CD4-positive, alpha-beta memory T cell (primary cell): ENCODE results near the gene APBB2. TPM values are rescaled to one million over a fixed set of nuclear protein-coding genes. Genes with fewer than 3 reads are reported as not detected.

ENCODE experiments used
- CTCF ChIA-PET: fragments of 350-600 bp; sonication (Branson Sonifier 250); formaldehyde crosslinking; loops from one replicate; lab custom pipeline; 2021; ENCODE audit warnings: inconsistent platforms; ENCODE audit not compliant: partially characterized antibody; lab: Charles Lee
- POLR2A ChIA-PET: fragments of 350-600 bp; sonication (Branson Sonifier 250); formaldehyde crosslinking; loops from one replicate; lab custom pipeline; 2021; ENCODE audit not compliant: partially characterized antibody; lab: Charles Lee
- DNase-seq, 5 donors: peaks; one replicate each; pipeline versions ENCODE4 v3.0.0 to v3.0.0-alpha.2; 2020 to 2022; ENCODE audit warnings: mixed read lengths in 1 of 5
- H3K27ac ChIP-seq: one replicate; pipeline ENCODE4 v1.7.0; 2013; ENCODE audit warnings: low read depth, low read length
- H3K27me3 ChIP-seq: 2 replicates; pipeline ENCODE4 v1.7.0; 2013; ENCODE audit warnings: mild to moderate bottlenecking, low read length, moderate library complexity; ENCODE audit not compliant: insufficient read depth
- H3K36me3 ChIP-seq: 2 replicates; pipeline ENCODE4 v1.7.0; 2013; ENCODE audit warnings: mild to moderate bottlenecking, low read length, moderate library complexity; ENCODE audit not compliant: insufficient read depth
- H3K4me1 ChIP-seq: 2 replicates; pipeline ENCODE4 v1.7.0; 2013; ENCODE audit warnings: mild to moderate bottlenecking, low read length, moderate library complexity; ENCODE audit not compliant: insufficient read depth
- H3K4me3 ChIP-seq, 2 donors: one replicate each; pipeline ENCODE4 v1.7.0; 2013; ENCODE audit warnings: low read length in 2 of 2, mild to moderate bottlenecking in 1 of 2
- H3K9me3 ChIP-seq, 2 donors: one replicate each; pipeline ENCODE4 v1.7.0; 2013; ENCODE audit warnings: low read length in 2 of 2, control low read depth in 1 of 2; ENCODE audit not compliant: control insufficient read depth in 1 of 2
- H3K27ac Mint-ChIP-seq, 7 donors: one replicate each; pipeline ENCODE4 v1.8.0; 2020 to 2021; ENCODE audit warnings: mixed read lengths in 7 of 7, mild to moderate bottlenecking in 6 of 7, inconsistent platforms in 3 of 7, moderate library complexity in 3 of 7
- H3K27me3 Mint-ChIP-seq, 2 donors: one replicate each; pipeline ENCODE4 v1.8.0; 2020 to 2021; ENCODE audit warnings: mixed read lengths in 2 of 2
- H3K36me3 Mint-ChIP-seq, 2 donors: one replicate each; pipeline ENCODE4 v1.8.0; 2020 to 2021; ENCODE audit warnings: mixed read lengths in 2 of 2, inconsistent platforms in 1 of 2, mild to moderate bottlenecking in 1 of 2
- H3K4me1 Mint-ChIP-seq, 4 donors: one replicate each; pipeline ENCODE4 v1.8.0; 2020 to 2021; ENCODE audit warnings: mixed read lengths in 4 of 4, mild to moderate bottlenecking in 1 of 4
- H3K4me3 Mint-ChIP-seq, 8 donors: one replicate each; pipeline ENCODE4 v1.8.0; 2020 to 2021; ENCODE audit warnings: mixed read lengths in 8 of 8, mild to moderate bottlenecking in 7 of 8, moderate library complexity in 6 of 8, inconsistent platforms in 3 of 8
- H3K9me3 Mint-ChIP-seq, 8 donors: one replicate each; pipeline ENCODE4 v1.8.0; 2020 to 2021; ENCODE audit warnings: mixed read lengths in 8 of 8, mild to moderate bottlenecking in 5 of 8, inconsistent platforms in 3 of 8, moderate library complexity in 1 of 8
- intact Hi-C: fragments of 100-400 bp; cut with micrococcal nuclease; formaldehyde crosslinking; loops from one replicate; pipeline ENCODE4 v1.15.1; 2023
- polyA plus RNA-seq, 2 donors: library from polyadenylated mRNA; unstranded; fragments of 300-500 nt; fragmentation: Illumina TruSeq; gene quantifications; one replicate each; pipeline ENCODE4 v1.2.3, GENCODE V29; 2021
- total RNA-seq, 2 experiments: library from RNA; stranded (reverse); gene quantifications; one replicate each; pipeline ENCODE4 v1.2.3, GENCODE V29; 2021

The APBB2 gene
- total and polyA plus RNA-seq, 4 experiments from 2014 or later, result 0.50 to 0.58 TPM; not detected in 2

DNA sequence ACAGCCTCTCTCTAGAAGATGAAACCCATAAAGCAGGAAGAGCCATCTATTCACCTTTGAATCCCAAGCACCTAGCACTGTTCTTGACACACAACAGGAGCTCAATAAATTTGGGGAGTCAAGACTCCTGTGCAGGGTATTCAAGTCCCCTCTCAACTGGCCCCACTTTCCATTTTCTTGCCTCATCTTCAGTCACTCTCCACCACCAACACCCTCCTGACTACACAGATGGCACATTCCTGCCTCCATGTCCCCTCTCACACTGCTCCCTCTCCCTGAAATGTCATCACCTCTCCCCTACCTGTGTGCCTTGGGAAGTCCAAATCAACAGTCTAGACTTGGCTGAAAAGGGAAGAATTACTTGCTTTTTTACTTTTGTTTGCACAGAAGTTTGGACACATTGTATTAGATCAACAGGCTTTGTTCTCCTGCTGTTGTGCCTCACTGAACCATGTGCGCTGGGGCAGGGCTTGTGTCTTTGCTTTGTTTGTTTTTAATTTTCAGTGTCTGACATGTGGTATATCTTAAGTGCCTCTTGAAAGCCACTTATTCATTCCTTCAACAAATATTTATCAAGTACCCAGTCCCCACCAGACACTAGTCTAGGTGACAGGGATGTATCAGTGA, 85.1 kb downstream of the APBB2 start:
- intact Hi-C loops, result no loop called here
- ChIA-PET CTCF (no interaction called here), POLR2A (no interaction called here)
- Histone ChIP-seq H3K9me3 (no peaks in the 10 kb centered on the region), H3K27ac (no peak overlapping the region), H3K4me1 (no peaks in the 10 kb centered on the region), H3K4me3 (no peak overlapping the region), H3K36me3 (no peaks in the 10 kb centered on the region), H3K27me3 (no peaks in the 10 kb centered on the region)
- DNase-seq, result no peak
- Mint-ChIP-seq H3K4me1 (no peaks in the 10 kb centered on the region), H3K27ac (no peak overlapping the region), H3K36me3 (no peaks in the 10 kb centered on the region), H3K27me3 (peaks cover 0 to 2% of the 10 kb centered on the region in 2 donors), H3K9me3 (peaks cover 0 to 2% (median 0%) of the 10 kb centered on the region in 8 donors), H3K4me3 (no peak overlapping the region)

DNA sequence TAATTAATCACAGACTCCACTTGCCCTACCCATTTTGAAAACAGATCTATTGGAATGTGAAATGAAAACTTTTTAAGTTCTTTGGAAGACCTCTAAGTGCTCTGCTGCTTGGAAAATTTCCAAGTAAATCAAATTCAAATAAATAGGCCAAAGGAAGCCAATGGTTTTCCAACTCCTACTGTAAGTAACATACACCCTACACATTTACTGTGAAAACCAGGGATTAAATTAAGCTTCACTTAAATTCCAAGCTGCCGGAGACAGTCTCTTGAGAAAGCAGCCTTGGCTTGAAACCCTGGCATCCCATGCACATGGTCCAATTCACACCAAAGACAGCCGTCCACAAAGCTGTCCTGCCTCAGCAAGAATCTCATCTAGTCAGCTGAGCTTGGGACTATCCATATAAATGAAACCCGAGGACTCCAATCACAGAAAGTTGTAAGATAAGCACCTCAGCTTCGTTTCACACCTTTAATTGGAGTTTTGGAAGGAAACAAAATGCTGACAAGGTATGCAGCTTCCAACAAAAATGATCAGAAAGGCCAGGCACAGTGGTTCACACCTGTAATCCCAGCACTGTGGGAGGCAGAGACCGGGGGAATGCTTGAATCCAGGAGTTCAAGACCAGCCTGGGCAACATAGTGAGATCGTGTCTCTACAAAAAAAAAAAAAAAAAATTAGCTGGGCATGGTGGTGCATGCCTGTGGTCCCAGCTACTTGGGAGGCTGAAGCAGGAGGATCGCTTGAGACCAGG, 88.6 kb downstream of the APBB2 start:
- H3K27ac Mint-ChIP-seq, result no peak overlapping the region
- Histone ChIP-seq H3K9me3 (no peaks in the 10 kb centered on the region), H3K27me3 (no peaks in the 10 kb centered on the region), H3K4me3 (no peak overlapping the region), H3K4me1 (no peaks in the 10 kb centered on the region), H3K27ac (no peak overlapping the region), H3K36me3 (no peaks in the 10 kb centered on the region)
- H3K4me1 Mint-ChIP-seq, result no peaks in the 10 kb centered on the region
- peaks cover 0 to 7% (median 0%) of the 10 kb centered on the region in 8 donors for H3K9me3 Mint-ChIP-seq
- intact Hi-C loops, result no loop called here
- H3K4me3 Mint-ChIP-seq, result no peak overlapping the region
- H3K27me3 Mint-ChIP-seq, result no peaks in the 10 kb centered on the region
- ChIA-PET POLR2A (no interaction called here), CTCF (no interaction called here)
- no peak for DNase-seq
- H3K36me3 Mint-ChIP-seq, result no peaks in the 10 kb centered on the region

DNA sequence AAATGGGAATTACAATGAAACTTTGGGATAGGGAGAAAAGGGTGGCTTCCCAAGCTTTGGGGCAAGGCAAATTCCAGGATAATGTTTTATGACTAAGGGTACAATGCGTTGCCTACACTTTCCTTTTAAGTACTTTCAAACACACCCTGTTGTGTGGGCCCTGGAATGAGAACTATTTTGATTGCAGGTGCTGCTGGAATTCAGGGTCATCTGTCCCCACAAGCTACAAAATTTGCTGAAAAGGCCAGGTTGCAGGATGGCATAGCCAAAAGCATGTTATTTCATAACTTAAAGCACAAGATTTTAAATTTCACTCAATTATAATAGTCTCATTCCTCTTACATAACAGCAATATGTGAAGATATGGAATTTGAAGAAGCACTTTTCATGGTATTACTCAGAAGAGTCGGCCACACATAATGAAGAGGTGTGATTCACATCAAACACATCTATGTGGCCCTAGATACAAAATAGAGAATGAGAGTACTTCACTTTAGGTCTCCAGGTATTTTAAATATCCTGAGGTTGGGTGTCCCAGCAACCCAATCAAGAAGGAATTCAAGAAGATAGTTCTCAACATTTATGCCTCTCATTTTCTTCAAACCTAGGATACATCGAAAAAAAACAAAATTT, 89.3 kb downstream of the APBB2 start:
- no peaks in the 10 kb centered on the region for H3K27me3 ChIP-seq
- Mint-ChIP-seq H3K27ac (no peak overlapping the region), H3K36me3 (no peaks in the 10 kb centered on the region), H3K27me3 (no peaks in the 10 kb centered on the region), H3K4me1 (no peaks in the 10 kb centered on the region), H3K9me3 (peaks cover 0 to 7% (median 0%) of the 10 kb centered on the region in 8 donors), H3K4me3 (no peak overlapping the region)
- ChIA-PET CTCF (no interaction called here), POLR2A (no interaction called here)
- intact Hi-C loops, result no loop called here
- no peaks in the 10 kb centered on the region for H3K4me1 ChIP-seq
- H3K36me3 ChIP-seq, result no peaks in the 10 kb centered on the region
- H3K4me3 ChIP-seq, result no peak overlapping the region
- DNase-seq, result no peak
- no peaks in the 10 kb centered on the region for H3K9me3 ChIP-seq
- no peak overlapping the region for H3K27ac ChIP-seq

DNA sequence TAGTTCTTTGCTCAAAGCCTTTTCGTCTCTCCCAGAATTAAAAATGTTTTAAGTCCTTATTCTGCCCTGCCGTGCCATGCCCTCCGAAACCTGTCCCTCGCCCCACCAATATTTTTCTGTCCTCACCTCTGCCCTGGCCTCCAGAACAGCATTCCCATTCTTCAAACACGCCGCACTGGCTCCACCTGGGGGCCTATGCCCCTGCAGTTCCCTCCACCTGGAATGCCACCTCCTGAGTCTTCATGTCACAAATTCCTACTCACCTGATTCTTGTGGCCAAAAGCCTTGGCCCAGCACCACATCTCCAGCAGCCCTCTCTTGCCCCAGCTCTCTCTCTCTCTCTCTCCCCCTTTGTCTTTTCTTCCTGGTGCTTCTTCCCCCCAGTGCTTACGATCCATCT, 91.6 kb downstream of the APBB2 start:
- Histone ChIP-seq H3K9me3 (no peaks in the 10 kb centered on the region), H3K27me3 (no peaks in the 10 kb centered on the region), H3K27ac (no peak overlapping the region), H3K36me3 (no peaks in the 10 kb centered on the region), H3K4me3 (no peak overlapping the region), H3K4me1 (no peaks in the 10 kb centered on the region)
- Mint-ChIP-seq H3K27me3 (no peaks in the 10 kb centered on the region), H3K36me3 (no peaks in the 10 kb centered on the region), H3K9me3 (peaks cover 0 to 7% (median 0%) of the 10 kb centered on the region in 8 donors), H3K4me1 (no peaks in the 10 kb centered on the region), H3K4me3 (no peak overlapping the region), H3K27ac (no peak overlapping the region)
- ChIA-PET CTCF (no interaction called here), POLR2A (no interaction called here)
- no peak for DNase-seq
- intact Hi-C loops, result no loop called here

DNA sequence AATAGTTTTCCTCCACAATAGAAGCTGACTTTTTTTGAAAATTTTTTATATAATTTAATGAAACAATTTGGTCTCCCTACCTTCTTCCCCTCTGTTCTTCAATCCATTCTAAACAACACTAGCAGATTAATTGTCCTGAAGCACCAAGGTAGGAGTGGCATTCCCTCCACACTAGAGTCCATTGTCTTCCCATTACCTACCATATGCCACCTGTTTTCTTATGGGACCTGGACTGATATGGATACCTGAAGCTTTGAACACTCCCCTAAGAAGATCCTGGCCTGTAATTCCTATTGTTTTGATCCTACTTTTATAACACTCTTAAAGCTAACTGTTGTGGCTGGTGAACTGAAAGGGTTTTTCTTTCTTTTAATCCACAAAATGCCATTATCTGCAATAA, 92.0 kb downstream of the APBB2 start:
- no peaks in the 10 kb centered on the region for H3K9me3 ChIP-seq
- intact Hi-C loops, result no loop called here
- Mint-ChIP-seq H3K9me3 (peaks cover 0 to 7% (median 0%) of the 10 kb centered on the region in 8 donors), H3K27me3 (no peaks in the 10 kb centered on the region), H3K36me3 (no peaks in the 10 kb centered on the region), H3K27ac (no peak overlapping the region), H3K4me1 (no peaks in the 10 kb centered on the region), H3K4me3 (no peak overlapping the region)
- no peaks in the 10 kb centered on the region for H3K4me1 ChIP-seq
- ChIA-PET CTCF (no interaction called here), POLR2A (no interaction called here)
- no peak overlapping the region for H3K27ac ChIP-seq
- no peak for DNase-seq
- H3K4me3 ChIP-seq, result no peak overlapping the region
- H3K27me3 ChIP-seq, result no peaks in the 10 kb centered on the region
- H3K36me3 ChIP-seq, result no peaks in the 10 kb centered on the region

DNA sequence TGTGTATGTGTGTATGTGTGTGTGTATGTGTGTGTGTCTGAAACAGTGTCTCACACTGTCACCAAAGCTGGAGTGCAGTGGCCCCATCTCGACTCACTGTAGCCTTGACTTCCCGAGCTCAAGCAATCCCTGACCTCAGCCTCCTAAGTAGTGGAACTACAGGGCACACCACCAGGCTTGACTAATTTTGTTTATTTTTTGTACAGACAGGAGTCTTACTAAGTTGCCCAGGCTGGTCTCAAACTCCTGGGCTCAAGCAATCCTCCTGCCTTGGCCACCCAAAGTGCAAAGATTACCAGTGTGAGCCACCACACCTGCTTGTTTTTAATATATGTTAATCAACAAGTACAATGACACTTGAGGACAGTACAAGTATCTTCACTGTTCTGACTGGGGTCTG, 92.4 kb downstream of the APBB2 start:
- Histone ChIP-seq H3K27me3 (no peaks in the 10 kb centered on the region), H3K36me3 (no peaks in the 10 kb centered on the region), H3K9me3 (no peaks in the 10 kb centered on the region), H3K27ac (no peak overlapping the region), H3K4me1 (no peaks in the 10 kb centered on the region), H3K4me3 (no peak overlapping the region)
- no peak for DNase-seq
- Mint-ChIP-seq H3K27ac (no peak overlapping the region), H3K4me3 (no peak overlapping the region), H3K27me3 (no peaks in the 10 kb centered on the region), H3K36me3 (no peaks in the 10 kb centered on the region), H3K9me3 (peaks cover 0 to 7% (median 0%) of the 10 kb centered on the region in 8 donors), H3K4me1 (no peaks in the 10 kb centered on the region)
- ChIA-PET POLR2A (no interaction called here), CTCF (no interaction called here)
- intact Hi-C loops, result no loop called here

DNA sequence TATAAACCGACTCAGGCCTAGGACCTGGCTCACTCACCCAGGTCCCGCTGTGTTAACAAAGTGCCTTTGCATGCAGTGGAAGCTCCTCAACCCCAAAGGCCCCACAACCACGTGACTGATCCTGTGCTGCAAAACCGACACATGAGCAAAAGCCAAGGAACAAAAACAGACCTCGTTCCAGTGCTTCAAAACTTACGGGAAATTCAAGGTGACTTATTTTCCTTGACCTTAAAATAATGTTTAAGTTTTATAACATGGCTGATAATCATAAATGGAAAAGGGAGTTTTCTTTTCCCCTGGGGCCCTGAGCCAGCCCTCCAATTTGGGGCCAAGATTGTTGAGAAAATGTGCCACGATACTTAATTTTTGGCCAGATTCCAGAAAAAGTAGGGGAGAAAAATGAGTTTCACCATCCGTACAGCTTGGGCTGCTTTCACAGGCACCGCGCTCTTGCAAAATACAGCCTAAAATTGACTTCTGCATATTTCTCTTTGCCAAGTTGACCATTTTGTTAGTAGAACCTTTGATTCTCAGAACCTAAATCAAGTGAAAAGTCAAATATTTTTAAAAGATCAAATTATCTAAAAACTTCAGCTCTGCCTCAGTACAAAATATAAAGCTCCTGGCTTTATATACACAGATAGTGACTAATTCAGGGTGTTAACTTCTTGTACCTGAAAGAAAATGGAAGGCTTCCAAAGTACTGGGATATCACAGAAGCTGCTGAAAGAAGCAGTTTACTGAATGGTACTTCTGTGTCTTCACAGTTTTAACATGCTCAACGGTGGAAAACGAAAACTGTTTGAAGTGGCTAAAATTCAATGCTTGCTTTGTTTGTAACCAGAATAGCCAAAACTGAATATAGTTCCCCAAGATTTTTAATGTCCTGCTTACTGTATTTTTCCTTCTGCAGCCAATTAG, 93.8 kb downstream of the APBB2 start:
- Mint-ChIP-seq H3K27me3 (peaks cover 0 to 1% of the 10 kb centered on the region in 2 donors), H3K4me3 (no peak overlapping the region), H3K27ac (no peak overlapping the region), H3K9me3 (peaks cover 0 to 7% (median 0%) of the 10 kb centered on the region in 8 donors), H3K4me1 (no peaks in the 10 kb centered on the region), H3K36me3 (no peaks in the 10 kb centered on the region)
- intact Hi-C loops, result no loop called here
- ChIA-PET POLR2A (no interaction called here), CTCF (no interaction called here)
- H3K4me3 ChIP-seq, result no peak overlapping the region
- H3K27ac ChIP-seq, result no peak overlapping the region
- no peaks in the 10 kb centered on the region for H3K36me3 ChIP-seq
- DNase-seq, result no peak
- H3K27me3 ChIP-seq, result no peaks in the 10 kb centered on the region
- no peaks in the 10 kb centered on the region for H3K4me1 ChIP-seq
- H3K9me3 ChIP-seq, result no peaks in the 10 kb centered on the region
